GM12878 (cell line): ENCODE results near the gene MTA3. TPM values are rescaled to one million over a fixed set of nuclear protein-coding genes. Genes with fewer than 3 reads are reported as not detected.

Experiments
- ATAC-seq: fragments of 200-7000 bp; cut with Tn5 transposase; 3 replicates; pipeline ENCODE4 v1.9.1; 2020; ENCODE audit warnings: mild to moderate bottlenecking, moderate library complexity
- BruUV-seq: library from RNA; stranded (reverse); fragments of 400-500 nt; replicated peaks from 2 replicates; lab custom pipeline; 2021; lab: Mats Ljungman, UMichigan
- CTCF ChIA-PET: fragments of 300-600 bp; sonication (Branson Sonifier 250); formaldehyde crosslinking; extraction: SDS; loops from one replicate; lab custom pipeline; 2021; ENCODE audit warnings: inconsistent platforms; lab: Yijun Ruan, JAX
- POLR2A ChIA-PET: fragments of 350-600 bp; formaldehyde crosslinking; extraction: SDS; loops from one replicate; lab custom pipeline; 2021; ENCODE audit warnings: inconsistent platforms; lab: Charles Lee
- RAD21 ChIA-PET: fragments of 300-600 bp; sonication (Branson Sonifier 250); formaldehyde crosslinking; loops from one replicate; lab custom pipeline; 2023; ENCODE audit warnings: antibody characterized with exemption; ENCODE audit not compliant: unreplicated experiment; lab: Charles Lee
- SMC1A ChIA-PET: fragments of 300-600 bp; sonication (Branson Sonifier 250); formaldehyde crosslinking; loops from one replicate; lab custom pipeline; 2023; ENCODE audit not compliant: unreplicated experiment, uncharacterized antibody; lab: Charles Lee
- DNase-seq: peaks from one replicate; pipeline ENCODE4 v3.0.0-alpha.2; 2011; ENCODE audit warnings: low read depth, low spot score
- FAIRE-seq: peaks from 3 replicates; lab custom pipeline; 2011; peaks lifted over from hg19 to GRCh38; lab: Jason Lieb, UNC
- H2AFZ ChIP-seq: 2 replicates; pipeline ENCODE4 v1.6.0; 2011; ENCODE audit warnings: low read depth, low read length, control low read depth; ENCODE audit not compliant: control insufficient read depth
- H3K27ac ChIP-seq: 2 replicates; pipeline ENCODE4 v1.5.1; 2011; ENCODE audit warnings: control low read depth; ENCODE audit not compliant: control insufficient read depth, insufficient read depth
- H3K27me3 ChIP-seq, 2 experiments: replicated peaks in 1 of 2; 2 replicates each; pipeline versions ENCODE4 v1.6.0 to v1.6.1; 2011; ENCODE audit warnings: low read length in 1 of 2; ENCODE audit not compliant: control insufficient read depth in 2 of 2, insufficient read depth in 2 of 2
- H3K36me3 ChIP-seq, 2 experiments: 2 replicates each; pipeline ENCODE4 v1.5.1; 2011; ENCODE audit warnings: low read length in 1 of 2; ENCODE audit not compliant: control insufficient read depth in 2 of 2, insufficient read depth in 2 of 2
- H3K4me1 ChIP-seq: 2 replicates; pipeline ENCODE4 v1.6.1; 2011; ENCODE audit warnings: mild to moderate bottlenecking, low read length, moderate library complexity, mixed read lengths; ENCODE audit not compliant: control insufficient read depth, insufficient read depth
- H3K4me2 ChIP-seq: 2 replicates; pipeline ENCODE4 v1.6.0; 2011; ENCODE audit warnings: control low read depth; ENCODE audit not compliant: control insufficient read depth, insufficient read depth
- H3K4me3 ChIP-seq: fragments of 200-600 bp; sonication (generic); 2 replicates; pipeline ENCODE4 v1.5.1; 2016
- H3K79me2 ChIP-seq: 2 replicates; pipeline ENCODE4 v1.6.0; 2011; ENCODE audit warnings: low read length; ENCODE audit not compliant: control insufficient read depth, insufficient read depth
- H3K9ac ChIP-seq: 2 replicates; pipeline ENCODE4 v1.8.0; 2011; ENCODE audit warnings: low read length, control low read depth, mixed read lengths; ENCODE audit not compliant: control insufficient read depth, insufficient read depth
- H3K9me3 ChIP-seq: replicated peaks from 3 replicates; pipeline ENCODE4 v1.5.1; 2011; ENCODE audit warnings: mild to moderate bottlenecking, low read length; ENCODE audit not compliant: control insufficient read depth, insufficient read depth
- H4K20me1 ChIP-seq: 2 replicates; pipeline ENCODE4 v1.6.0; 2011; ENCODE audit not compliant: control insufficient read depth, insufficient read depth
- CBX3 ChIP-seq: fragments of 200-600 bp; sonication (generic); IDR thresholded peaks from 2 replicates; pipeline ENCODE4 v1.6.1; 2016; ENCODE audit warnings: low read depth, borderline replicate concordance
- CREM ChIP-seq: IDR thresholded peaks from 2 replicates; pipeline ENCODE4 v1.6.1; 2014; ENCODE audit warnings: antibody characterized with exemption, low read depth
- EP300 ChIP-seq, 2 experiments: fragments of 150-350 bp in 1 of 2; IDR thresholded peaks; 2 replicates each; pipeline ENCODE4 v1.6.1; 2011 to 2012; ENCODE audit warnings: low read depth in 2 of 2, low read length in 2 of 2, borderline replicate concordance in 1 of 2, improper control_type of control experiment in 1 of 2, inconsistent platforms in 1 of 2; ENCODE audit not compliant: control insufficient read depth in 1 of 2
- GABPA ChIP-seq: IDR thresholded peaks from 2 replicates; pipeline ENCODE4 v1.6.1; 2014; ENCODE audit warnings: antibody characterized with exemption, low read depth, mild to moderate bottlenecking, inconsistent platforms
- HCFC1 ChIP-seq: fragments of 150-350 bp; IDR thresholded peaks from 2 replicates; pipeline ENCODE4 v1.6.1; 2014; ENCODE audit warnings: low read length
- KDM1A ChIP-seq: fragments of 200-600 bp; sonication (generic); IDR thresholded peaks from 2 replicates; pipeline ENCODE4 v1.6.1; 2016; ENCODE audit warnings: borderline replicate concordance
- NBN ChIP-seq: fragments of 450-650 bp; IDR thresholded peaks from 2 replicates; pipeline ENCODE4 v1.6.1; 2016
- POLR2A ChIP-seq: IDR thresholded peaks from 2 replicates; pipeline ENCODE4 v1.6.1; 2011; ENCODE audit warnings: low read depth, mild to moderate bottlenecking, low read length
- STAT1 ChIP-seq: fragments of 450-650 bp; conservative IDR thresholded peaks from 2 replicates; pipeline ENCODE4 v1.6.1; 2014; ENCODE audit warnings: antibody characterized with exemption, mild to moderate bottlenecking
- WRNIP1 ChIP-seq: IDR thresholded peaks from 2 replicates; pipeline ENCODE4 v1.6.1; 2011; ENCODE audit warnings: low read depth, low read length, improper control_type of control experiment, borderline replicate concordance
- YY1 ChIP-seq: IDR thresholded peaks from 2 replicates; pipeline ENCODE4 v1.6.1; 2011; ENCODE audit warnings: low read depth, mild to moderate bottlenecking, low read length
- WGBS: methylation state at CpG from one replicate; pipeline ENCODE4 v1.1.6; 2016; ENCODE audit warnings: low lambda C conversion rate; ENCODE audit not compliant: insufficient replicate concordance, insufficient coverage; ENCODE audit errors: missing lambda C conversion rate; 5-methylcytosine and 5-hydroxymethylcytosine counted together
- in situ Hi-C: fragments of 300-500 bp; cut with MboI; formaldehyde crosslinking; loops from 9 replicates; pipeline ENCODE4 v1.14.3; 2018; ENCODE audit warnings: mixed read lengths
- intact Hi-C: fragments of 100-400 bp; cut with micrococcal nuclease; formaldehyde crosslinking; loops from one replicate; pipeline ENCODE4 v1.14.2; 2022; ENCODE audit not compliant: unreplicated experiment
- polyA plus RNA-seq, 11 experiments: library from polyadenylated mRNA; depleted of rRNA in 4 of 11; unstranded in 6 of 11; stranded (reverse) in 5 of 11; fragments of >200 nt; fragmentation: Nextera tagmentation in 4 of 11; fragmentation: Illumina TruSeq in 1 of 11; extraction: Ambion mirVana in 4 of 11; extraction: Trizol in 1 of 11; gene quantifications; 1 replicate in 1 of 11; 2 replicates in 10 of 11; pipeline versions ENCODE4 v1.2.1 to v1.2.3, GENCODE V29; 2011 to 2016; ENCODE audit warnings: inconsistent platforms in 2 of 11, missing spikeins in 2 of 11, low read depth in 1 of 11
- total RNA-seq, 4 experiments: library from RNA; depleted of rRNA in 3 of 4; stranded (reverse); fragments of >200 nt in 3 of 4; fragmentation: Illumina TruSeq in 1 of 4; extraction: Trizol in 1 of 4; gene quantifications; 2 replicates each; pipeline versions ENCODE4 v1.2.1 to v1.2.3, GENCODE V29; 2013 to 2021
- TF ChIP-seq, protein P1 (sequence below): IDR thresholded peaks from 2 replicates; pipeline ENCODE4 v1.6.1; 2012; ENCODE audit warnings: low read depth, low read length, improper control_type of control experiment
- TF ChIP-seq, protein P2 (sequence below): fragments of 150-350 bp; IDR thresholded peaks from 2 replicates; pipeline ENCODE4 v1.6.1; 2014; ENCODE audit warnings: mild to moderate bottlenecking, low read depth, low read length
- TF ChIP-seq, protein P3 (sequence below): IDR thresholded peaks from 2 replicates; pipeline ENCODE4 v1.6.1; 2012; ENCODE audit warnings: low read depth, low read length, improper control_type of control experiment

Gene MTA3
- total and polyA plus RNA-seq, 10 of the 15 experiments (the other 5 are each of a cell fraction or from before 2014, with no cell fraction given) = 17.6 to 45.5 (median 26.5) TPM

DNA sequence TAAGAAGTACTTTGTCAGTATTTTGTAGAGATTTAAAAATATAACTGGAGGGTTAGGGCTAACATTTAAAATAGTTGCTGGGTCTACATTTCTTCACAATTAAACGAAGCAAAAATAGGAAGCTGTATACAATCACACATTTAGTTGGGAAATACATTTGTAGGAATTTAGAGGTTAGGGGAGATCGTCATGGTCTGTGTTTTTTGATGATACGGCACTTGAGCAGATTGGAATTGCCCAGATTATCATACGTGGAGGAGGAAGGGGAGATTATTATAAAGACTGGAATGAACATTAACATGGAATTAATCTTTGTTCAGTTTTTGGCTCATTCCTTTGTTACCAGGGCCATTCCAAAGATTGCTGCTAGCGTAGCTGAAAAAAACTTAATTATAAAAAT is 84.6 kb downstream of the MTA3 start:
- TF ChIP-seq CREM (no peak), EP300 (IDR thresholded peaks at IDR 0.05; ENCODE audit: borderline replicate concordance in 1 of 2, control insufficient read depth in 1 of 2, low read depth in 2 of 2, low read length in 2 of 2) (no peak), YY1 (no peak), HCFC1 (no peak), CBX3 (no peak), STAT1 (no peak), NBN (no peak), KDM1A (no peak), GABPA (no peak), POLR2A (no peak), WRNIP1 (no peak)
- TF ChIP-seq, protein P1, sequence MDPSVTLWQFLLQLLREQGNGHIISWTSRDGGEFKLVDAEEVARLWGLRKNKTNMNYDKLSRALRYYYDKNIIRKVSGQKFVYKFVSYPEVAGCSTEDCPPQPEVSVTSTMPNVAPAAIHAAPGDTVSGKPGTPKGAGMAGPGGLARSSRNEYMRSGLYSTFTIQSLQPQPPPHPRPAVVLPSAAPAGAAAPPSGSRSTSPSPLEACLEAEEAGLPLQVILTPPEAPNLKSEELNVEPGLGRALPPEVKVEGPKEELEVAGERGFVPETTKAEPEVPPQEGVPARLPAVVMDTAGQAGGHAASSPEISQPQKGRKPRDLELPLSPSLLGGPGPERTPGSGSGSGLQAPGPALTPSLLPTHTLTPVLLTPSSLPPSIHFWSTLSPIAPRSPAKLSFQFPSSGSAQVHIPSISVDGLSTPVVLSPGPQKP = no peak
- TF ChIP-seq, protein P2, sequence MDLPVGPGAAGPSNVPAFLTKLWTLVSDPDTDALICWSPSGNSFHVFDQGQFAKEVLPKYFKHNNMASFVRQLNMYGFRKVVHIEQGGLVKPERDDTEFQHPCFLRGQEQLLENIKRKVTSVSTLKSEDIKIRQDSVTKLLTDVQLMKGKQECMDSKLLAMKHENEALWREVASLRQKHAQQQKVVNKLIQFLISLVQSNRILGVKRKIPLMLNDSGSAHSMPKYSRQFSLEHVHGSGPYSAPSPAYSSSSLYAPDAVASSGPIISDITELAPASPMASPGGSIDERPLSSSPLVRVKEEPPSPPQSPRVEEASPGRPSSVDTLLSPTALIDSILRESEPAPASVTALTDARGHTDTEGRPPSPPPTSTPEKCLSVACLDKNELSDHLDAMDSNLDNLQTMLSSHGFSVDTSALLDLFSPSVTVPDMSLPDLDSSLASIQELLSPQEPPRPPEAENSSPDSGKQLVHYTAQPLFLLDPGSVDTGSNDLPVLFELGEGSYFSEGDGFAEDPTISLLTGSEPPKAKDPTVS = no peak
- TF ChIP-seq, protein P3, sequence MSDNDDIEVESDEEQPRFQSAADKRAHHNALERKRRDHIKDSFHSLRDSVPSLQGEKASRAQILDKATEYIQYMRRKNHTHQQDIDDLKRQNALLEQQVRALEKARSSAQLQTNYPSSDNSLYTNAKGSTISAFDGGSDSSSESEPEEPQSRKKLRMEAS = no peak
- Histone ChIP-seq H3K27ac (no peak overlapping the region), H2AFZ (no peak overlapping the region), H3K4me3 (no peak overlapping the region), H3K79me2 (no peaks in the 10 kb centered on the region), H3K9ac (no peak overlapping the region), H3K36me3 (no peaks in the 10 kb centered on the region; a peak in 1 of 4 replicates), H3K27me3 (no peaks in the 10 kb centered on the region), H4K20me1 (no peaks in the 10 kb centered on the region), H3K4me1 (no peaks in the 10 kb centered on the region), H3K4me2 (no peak overlapping the region), H3K9me3 (no peaks in the 10 kb centered on the region)
- POLR2A ChIA-PET = interaction anchor here (1.0 kb wide), 1 partner anchor 78 kb away, joined by 3 read pairs; no protein-coding TSS in a partner anchor
- intact Hi-C loops (no loop called here), in situ Hi-C loops (loop anchor here (25.0 kb wide), 1 partner anchor 791 kb away; no protein-coding TSS in a partner anchor)
- DNase-seq (no peak), ATAC-seq (no peak), FAIRE-seq (no peak)
- BruUV-seq = no TSS peak
- SMC1A ChIA-PET = interaction anchor here (1.2 kb wide), 1 partner anchor 10 kb away, joined by 4 read pairs; no protein-coding TSS in a partner anchor
- RAD21 ChIA-PET = no interaction called here
- 100% methylated on average over 5 of the region's 5 CpGs for WGBS
- CTCF ChIA-PET = no interaction called here
